Measurements from ENCODE around the gene KRTAP13-3. TPM values are rescaled to one million over a fixed set of nuclear protein-coding genes. Genes with fewer than 3 reads are reported as not detected.

KRTAP13-3 gene
- total RNA-seq, 2 donors from 2014 or later = not detected

DNA sequence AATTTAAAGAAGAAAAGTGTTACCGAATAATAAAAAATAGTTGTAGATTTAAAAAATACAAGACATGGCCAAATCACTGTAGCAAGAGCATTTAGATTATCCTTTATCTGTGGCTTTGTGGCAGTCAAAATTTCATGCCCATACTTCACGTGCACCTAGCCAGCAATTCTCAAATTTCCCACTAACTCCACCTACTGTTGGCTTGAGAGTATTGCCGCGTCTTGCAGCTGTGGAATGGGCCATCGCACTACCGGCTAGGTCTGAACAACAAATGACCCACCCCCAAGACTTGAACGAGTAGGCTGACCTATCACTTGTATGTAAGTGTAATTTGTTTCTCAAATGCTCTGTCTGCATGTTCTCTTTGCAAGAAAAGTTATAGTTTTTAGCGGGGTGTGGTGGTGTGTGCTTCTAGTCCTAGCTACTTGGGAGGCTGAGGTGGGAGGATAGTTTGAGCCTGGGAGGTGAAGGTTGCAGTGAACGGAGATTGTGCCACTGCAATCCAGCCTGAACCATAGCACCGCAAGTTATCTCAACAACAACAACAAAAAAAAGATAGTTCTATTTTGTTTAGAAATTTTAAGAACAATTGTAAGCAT is 8.4 kb upstream of the KRTAP13-3 start:
- Histone ChIP-seq H3K27me3 (no peaks in the 10 kb centered on the region), H3K27ac (no peak overlapping the region), H3K4me3 (no peak overlapping the region), H3K4me1 (no peaks in the 10 kb centered on the region), H3K9me3 (no peaks in the 10 kb centered on the region), H3K36me3 (replicated peaks in 1 of 2; ENCODE audit: insufficient read depth in 1 of 2, low read depth in 2 of 2) (no peaks in the 10 kb centered on the region)
- 22 to 29% methylated on average over 10 of the region's 10 CpGs for WGBS, 2 donors
- TF ChIP-seq POLR2A (IDR thresholded peaks at IDR 0.05) = no peak
- TF ChIP-seq, protein P1, sequence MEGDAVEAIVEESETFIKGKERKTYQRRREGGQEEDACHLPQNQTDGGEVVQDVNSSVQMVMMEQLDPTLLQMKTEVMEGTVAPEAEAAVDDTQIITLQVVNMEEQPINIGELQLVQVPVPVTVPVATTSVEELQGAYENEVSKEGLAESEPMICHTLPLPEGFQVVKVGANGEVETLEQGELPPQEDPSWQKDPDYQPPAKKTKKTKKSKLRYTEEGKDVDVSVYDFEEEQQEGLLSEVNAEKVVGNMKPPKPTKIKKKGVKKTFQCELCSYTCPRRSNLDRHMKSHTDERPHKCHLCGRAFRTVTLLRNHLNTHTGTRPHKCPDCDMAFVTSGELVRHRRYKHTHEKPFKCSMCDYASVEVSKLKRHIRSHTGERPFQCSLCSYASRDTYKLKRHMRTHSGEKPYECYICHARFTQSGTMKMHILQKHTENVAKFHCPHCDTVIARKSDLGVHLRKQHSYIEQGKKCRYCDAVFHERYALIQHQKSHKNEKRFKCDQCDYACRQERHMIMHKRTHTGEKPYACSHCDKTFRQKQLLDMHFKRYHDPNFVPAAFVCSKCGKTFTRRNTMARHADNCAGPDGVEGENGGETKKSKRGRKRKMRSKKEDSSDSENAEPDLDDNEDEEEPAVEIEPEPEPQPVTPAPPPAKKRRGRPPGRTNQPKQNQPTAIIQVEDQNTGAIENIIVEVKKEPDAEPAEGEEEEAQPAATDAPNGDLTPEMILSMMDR (IDR thresholded peaks at IDR 0.05) = peak in 6 of 7 experiments; percentile 48 to 61 (median 55)
- DNase-seq = peak; percentile 32 to 43 (median 40)
- peak; percentile 85 for ATAC-seq
- intact Hi-C loops (cut with DNase I) = no loop called here

DNA sequence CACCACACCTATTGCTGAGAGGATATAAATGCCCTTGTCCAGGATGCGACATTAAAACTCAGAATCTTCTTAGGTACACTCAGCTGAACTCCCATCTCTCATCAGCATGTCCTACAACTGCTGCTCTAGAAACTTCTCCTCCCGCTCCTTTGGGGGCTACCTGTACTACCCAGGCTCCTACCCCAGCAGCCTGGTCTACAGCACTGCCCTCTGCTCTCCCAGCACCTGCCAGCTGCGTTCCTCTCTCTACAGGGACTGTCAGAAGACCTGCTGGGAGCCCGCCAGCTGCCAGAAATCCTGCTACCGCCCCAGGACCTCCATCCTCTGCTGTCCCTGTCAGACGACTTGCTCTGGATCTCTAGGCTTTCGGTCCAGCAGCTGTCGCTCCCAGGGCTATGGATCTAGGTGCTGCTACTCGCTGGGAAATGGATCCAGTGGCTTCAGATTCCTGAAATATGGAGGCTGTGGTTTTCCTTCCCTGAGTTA is 4.5 kb upstream of the KRTAP13-3 start, which contains the start of gene KRTAP13-4:
TSS of gene KRTAP13-4 (plus strand) at position 51 of the 486 bp plus-strand sequence. CDS start at position 107, 56 bp downstream.
- no peaks in the 10 kb centered on the region for H3K9me3 ChIP-seq
- no peak for ATAC-seq
- TF ChIP-seq, protein P1 (IDR thresholded peaks at IDR 0.05) = no peak
- TF ChIP-seq POLR2A (IDR thresholded peaks at IDR 0.05) = no peak
- no peak within 1 kb of the TSS for H3K4me3 ChIP-seq
- intact Hi-C loops (cut with DNase I) = no loop called here
- no peaks in the 10 kb centered on the region for H3K36me3 ChIP-seq (replicated peaks in 1 of 2; ENCODE audit: insufficient read depth in 1 of 2, low read depth in 2 of 2)
- 43 to 50% methylated on average over 8 to 9 of the region's 9 CpGs for WGBS, 2 donors
- no peaks in the 10 kb centered on the region for H3K4me1 ChIP-seq
- H3K27me3 ChIP-seq = no peaks in the 10 kb centered on the region
- DNase-seq = peak in 1 of 4 donors; percentile 7
- H3K27ac ChIP-seq = no peak within 1 kb of the TSS

DNA sequence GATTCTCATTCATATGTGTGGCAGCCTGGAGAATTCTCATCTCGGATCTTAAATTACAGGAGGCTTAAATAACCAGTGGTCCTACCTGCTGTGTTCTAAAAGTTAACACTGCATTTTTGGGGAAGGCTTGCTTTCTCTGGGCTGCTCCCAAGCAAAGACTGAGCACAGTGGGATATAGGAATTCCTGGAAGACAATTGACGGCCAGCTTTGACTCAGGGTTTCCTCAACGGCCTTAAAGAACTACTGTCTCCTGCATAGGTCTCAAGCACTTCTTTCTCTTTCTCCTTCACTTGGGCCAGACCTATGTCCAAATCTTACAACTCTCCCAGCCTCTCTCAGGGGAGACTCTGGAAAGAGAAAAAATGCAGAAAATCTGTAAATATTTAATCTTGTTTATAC is 1.0 kb upstream of the KRTAP13-3 start:
- intact Hi-C loops (cut with DNase I) = no loop called here
- no peaks in the 10 kb centered on the region for H3K9me3 ChIP-seq
- DNase-seq (no peak), ATAC-seq (no peak)
- no peaks in the 10 kb centered on the region for H3K4me1 ChIP-seq
- H3K36me3 ChIP-seq (replicated peaks in 1 of 2; ENCODE audit: insufficient read depth in 1 of 2, low read depth in 2 of 2) = no peaks in the 10 kb centered on the region
- 40 to 42% methylated on average over 3 of the region's 3 CpGs for WGBS, 2 donors
- no peak overlapping the region for H3K27ac ChIP-seq
- H3K27me3 ChIP-seq = no peaks in the 10 kb centered on the region
- TF ChIP-seq, protein P1 (IDR thresholded peaks at IDR 0.05) = no peak
- TF ChIP-seq POLR2A (IDR thresholded peaks at IDR 0.05) = no peak
- H3K4me3 ChIP-seq = no peak overlapping the region

DNA sequence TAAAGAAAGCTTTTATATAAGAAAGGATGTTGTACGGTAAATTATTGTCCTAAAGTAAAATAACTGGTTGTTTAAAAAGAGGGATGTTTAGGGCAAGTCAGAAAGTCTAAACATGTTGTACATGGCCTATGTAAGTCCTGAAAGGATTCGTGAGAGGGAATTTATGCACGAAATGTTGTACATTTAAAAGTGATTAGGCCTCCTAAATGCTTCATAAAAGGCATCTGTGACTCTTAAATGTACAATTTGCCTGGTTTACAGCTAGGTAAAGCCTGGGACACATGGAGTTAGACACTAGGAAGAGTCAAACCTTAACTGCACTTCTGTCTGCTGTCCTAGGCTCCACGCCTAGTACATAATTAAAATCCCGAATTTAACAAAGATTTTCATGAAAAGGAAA is 9.7 kb downstream of the KRTAP13-3 start:
- ATAC-seq = no peak
- TF ChIP-seq POLR2A (IDR thresholded peaks at IDR 0.05) = no peak
- TF ChIP-seq, protein P1 (IDR thresholded peaks at IDR 0.05) = no peak
- Histone ChIP-seq H3K4me3 (no peak overlapping the region), H3K4me1 (no peaks in the 10 kb centered on the region), H3K9me3 (no peaks in the 10 kb centered on the region), H3K27ac (no peak overlapping the region), H3K36me3 (replicated peaks in 1 of 2; ENCODE audit: insufficient read depth in 1 of 2, low read depth in 2 of 2) (no peaks in the 10 kb centered on the region), H3K27me3 (no peaks in the 10 kb centered on the region)
- no peak for DNase-seq
- 58 to 63% methylated on average over 5 of the region's 5 CpGs for WGBS, 2 donors
- intact Hi-C loops (cut with DNase I) = no loop called here

Measured in body of pancreas (tissue), 4 donors.